ENCODE results near the gene TMEM256.

Gene TMEM256

GRCh38 chr17:7408863-7409262 is 5.0 kb upstream of the TMEM256 start:
- no peak for DNase-seq (ENCODE audit: extremely low read depth in 1 of 2, low read depth in 1 of 2)

- no peak for DNase-seq (ENCODE audit: extremely low read depth in 1 of 2, low read depth in 1 of 2)
Measured at GRCh38 chr17:7408252-7408727, 4.4 kb upstream of the TMEM256 start.

GRCh38 chr17:7407485-7408251 is 3.8 kb upstream of the TMEM256 start, which contains the start of gene NLGN2:
Gene NLGN2 (plus strand): TSS chr17:7407845. CDS start chr17:7408256, 411 bp downstream.
- no peak for DNase-seq (ENCODE audit: extremely low read depth in 1 of 2, low read depth in 1 of 2)

- no peak for DNase-seq (ENCODE audit: extremely low read depth in 1 of 2, low read depth in 1 of 2)
Measured at GRCh38 chr17:7407082-7407481, 3.2 kb upstream of the TMEM256 start.

- no peak for DNase-seq (ENCODE audit: extremely low read depth in 1 of 2, low read depth in 1 of 2)
Measured at GRCh38 chr17:7406235-7406825, 2.4 kb upstream of the TMEM256 start.

GRCh38 chr17:7405350-7406234 is 1.7 kb upstream of the TMEM256 start:
- no peak for DNase-seq (ENCODE audit: extremely low read depth in 1 of 2, low read depth in 1 of 2)

GRCh38 chr17:7404737-7405349 is 946 bp upstream of the TMEM256 start:
- peak; percentile 26 to 41 for DNase-seq (ENCODE audit: extremely low read depth in 1 of 2, low read depth in 1 of 2)

- peak in 1 of 2 donors; percentile 15 for DNase-seq (ENCODE audit: extremely low read depth in 1 of 2, low read depth in 1 of 2)
Measured at GRCh38 chr17:7403727-7403976, 245 bp downstream of the TMEM256 start.

GRCh38 chr17:7403043-7403726 is 712 bp downstream of the TMEM256 start:
- DNase-seq (ENCODE audit: extremely low read depth in 1 of 2, low read depth in 1 of 2): no peak

GRCh38 chr17:7398612-7399011 is 5.3 kb downstream of the TMEM256 start:
- DNase-seq (ENCODE audit: extremely low read depth in 1 of 2, low read depth in 1 of 2): no peak

- no peak for DNase-seq (ENCODE audit: extremely low read depth in 1 of 2, low read depth in 1 of 2)
Measured at GRCh38 chr17:7396147-7396546, 7.8 kb downstream of the TMEM256 start.

- peak; percentile 72 to 81 for DNase-seq (ENCODE audit: extremely low read depth in 1 of 2, low read depth in 1 of 2)
Measured at GRCh38 chr17:7394452-7395191, 9.3 kb downstream of the TMEM256 start, which contains the start of gene PLSCR3. Gene PLSCR3 (minus strand): TSS chr17:7394525. CDS start chr17:7394110, 415 bp downstream.

- peak in 1 of 2 donors; percentile 42 for DNase-seq (ENCODE audit: extremely low read depth in 1 of 2, low read depth in 1 of 2)
Measured at GRCh38 chr17:7393613-7394451, 10.1 kb downstream of the TMEM256 start.

- DNase-seq (ENCODE audit: extremely low read depth in 1 of 2, low read depth in 1 of 2): no peak
Measured at GRCh38 chr17:7392696-7393612, 10.9 kb downstream of the TMEM256 start.

- DNase-seq (ENCODE audit: extremely low read depth in 1 of 2, low read depth in 1 of 2): no peak
Measured at GRCh38 chr17:7391307-7391706, 12.6 kb downstream of the TMEM256 start.

- no peak for DNase-seq (ENCODE audit: extremely low read depth in 1 of 2, low read depth in 1 of 2)
Measured at GRCh38 chr17:7389924-7390910, 13.7 kb downstream of the TMEM256 start.

- no peak for DNase-seq (ENCODE audit: extremely low read depth in 1 of 2, low read depth in 1 of 2)
Measured at GRCh38 chr17:7388856-7389255, 15.0 kb downstream of the TMEM256 start.
